ENCODE data around the gene KAT6B.

The KAT6B gene

GRCh38 chr10:74822521-74823089 lies 3.8 kb upstream of the KAT6B start:
- TF ChIP-seq CTCF (IDR thresholded peaks at IDR 0.05; ENCODE audit: low read depth, low read length, missing control alignments), result no peak
- no peak overlapping the region for H3K4me3 ChIP-seq (replicated peaks; ENCODE audit: low read depth, low read length)
- DNase-seq (ENCODE audit: extremely low read depth, low read depth), result no peak

GRCh38 chr10:74823791-74824183 lies 2.6 kb upstream of the KAT6B start:
- DNase-seq (ENCODE audit: extremely low read depth, low read depth), result no peak
- H3K4me3 ChIP-seq (replicated peaks; ENCODE audit: low read depth, low read length), result peak overlapping the region; percentile 77
- no peak for TF ChIP-seq CTCF (IDR thresholded peaks at IDR 0.05; ENCODE audit: low read depth, low read length, missing control alignments)

GRCh38 chr10:74824184-74824899 lies 2.1 kb upstream of the KAT6B start:
- TF ChIP-seq CTCF (IDR thresholded peaks at IDR 0.05; ENCODE audit: low read depth, low read length, missing control alignments), result no peak
- DNase-seq (ENCODE audit: extremely low read depth, low read depth), result no peak
- peak overlapping the region; percentile 77 for H3K4me3 ChIP-seq (replicated peaks; ENCODE audit: low read depth, low read length)

GRCh38 chr10:74824900-74825370 lies 1.5 kb upstream of the KAT6B start:
- DNase-seq (ENCODE audit: extremely low read depth, low read depth), result no peak

GRCh38 chr10:74825371-74826141 lies 844 bp upstream of the KAT6B start:
- no peak for DNase-seq (ENCODE audit: extremely low read depth, low read depth)
- H3K4me3 ChIP-seq (replicated peaks; ENCODE audit: low read depth, low read length), result peak overlapping the region; percentile 77

More at GRCh38 chr10:74824900-74825370, 1.5 kb upstream of the KAT6B start:
- peak overlapping the region; percentile 77 for H3K4me3 ChIP-seq (replicated peaks; ENCODE audit: low read depth, low read length)
- no peak for TF ChIP-seq CTCF (IDR thresholded peaks at IDR 0.05; ENCODE audit: low read depth, low read length, missing control alignments)

GRCh38 chr10:74827045-74827441 lies 643 bp downstream of the KAT6B start:
- no peak for TF ChIP-seq CTCF (IDR thresholded peaks at IDR 0.05; ENCODE audit: low read depth, low read length, missing control alignments)

More at GRCh38 chr10:74825371-74826141, 844 bp upstream of the KAT6B start:
- no peak for TF ChIP-seq CTCF (IDR thresholded peaks at IDR 0.05; ENCODE audit: low read depth, low read length, missing control alignments)

More at GRCh38 chr10:74827045-74827441, 643 bp downstream of the KAT6B start:
- no peak for DNase-seq (ENCODE audit: extremely low read depth, low read depth)
- peak overlapping the region; percentile 77 for H3K4me3 ChIP-seq (replicated peaks; ENCODE audit: low read depth, low read length)
